Esophagus muscularis mucosa (tissue), 3 donors: ENCODE data around the gene EIF4EBP2.

ENCODE experiments used
- POLR2A ChIP-seq: fragments of 450-650 bp; IDR thresholded peaks from one replicate; pipeline ENCODE4 v1.6.1; 2017; ENCODE audit warnings: antibody characterized with exemption, moderate library complexity, mild to moderate bottlenecking, low read depth
- TF ChIP-seq, protein P1 (sequence below), 3 experiments: fragments of 200-600 bp in 2 of 3; fragments of 450-650 bp in 1 of 3; sonication (generic) in 2 of 3; IDR thresholded peaks; one replicate each; pipeline ENCODE4 v1.5.1; 2017 to 2019; ENCODE audit warnings: antibody characterized with exemption in 3 of 3, mild to moderate bottlenecking in 2 of 3, moderate library complexity in 1 of 3

DNA sequence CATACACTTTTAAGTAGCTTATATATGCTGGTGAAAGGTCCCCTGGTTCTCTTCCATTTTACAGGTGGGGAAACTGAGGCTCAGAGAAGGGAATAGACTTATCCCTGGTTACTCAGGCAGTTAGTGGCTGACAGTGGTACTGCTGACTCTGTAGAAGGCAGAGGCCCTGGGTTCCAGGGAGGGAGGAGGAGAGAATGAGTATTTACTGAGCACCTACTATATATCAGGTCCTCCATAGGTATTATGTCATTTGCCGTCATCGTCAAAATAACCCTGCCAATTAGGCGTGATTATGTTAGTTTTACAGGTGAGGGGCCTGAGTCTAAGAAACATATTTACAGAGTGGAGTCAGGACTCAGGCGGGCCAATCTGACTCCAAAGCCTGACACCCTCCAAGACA, 61.3 kb downstream of the EIF4EBP2 start:
- TF ChIP-seq, protein P1, sequence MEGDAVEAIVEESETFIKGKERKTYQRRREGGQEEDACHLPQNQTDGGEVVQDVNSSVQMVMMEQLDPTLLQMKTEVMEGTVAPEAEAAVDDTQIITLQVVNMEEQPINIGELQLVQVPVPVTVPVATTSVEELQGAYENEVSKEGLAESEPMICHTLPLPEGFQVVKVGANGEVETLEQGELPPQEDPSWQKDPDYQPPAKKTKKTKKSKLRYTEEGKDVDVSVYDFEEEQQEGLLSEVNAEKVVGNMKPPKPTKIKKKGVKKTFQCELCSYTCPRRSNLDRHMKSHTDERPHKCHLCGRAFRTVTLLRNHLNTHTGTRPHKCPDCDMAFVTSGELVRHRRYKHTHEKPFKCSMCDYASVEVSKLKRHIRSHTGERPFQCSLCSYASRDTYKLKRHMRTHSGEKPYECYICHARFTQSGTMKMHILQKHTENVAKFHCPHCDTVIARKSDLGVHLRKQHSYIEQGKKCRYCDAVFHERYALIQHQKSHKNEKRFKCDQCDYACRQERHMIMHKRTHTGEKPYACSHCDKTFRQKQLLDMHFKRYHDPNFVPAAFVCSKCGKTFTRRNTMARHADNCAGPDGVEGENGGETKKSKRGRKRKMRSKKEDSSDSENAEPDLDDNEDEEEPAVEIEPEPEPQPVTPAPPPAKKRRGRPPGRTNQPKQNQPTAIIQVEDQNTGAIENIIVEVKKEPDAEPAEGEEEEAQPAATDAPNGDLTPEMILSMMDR (IDR thresholded peaks at IDR 0.05) = no peak
- no peak for TF ChIP-seq POLR2A
